GM12878 (cell line): ENCODE data around the gene AIP. TPM values are rescaled to one million over a fixed set of nuclear protein-coding genes. Genes with fewer than 3 reads are reported as not detected.

Experiments
- ATAC-seq: fragments of 200-7000 bp; cut with Tn5 transposase; 3 replicates; pipeline ENCODE4 v1.9.1; 2020; ENCODE audit warnings: mild to moderate bottlenecking, moderate library complexity
- BruUV-seq: library from RNA; stranded (reverse); fragments of 400-500 nt; replicated peaks from 2 replicates; lab custom pipeline; 2021; lab: Mats Ljungman, UMichigan
- CTCF ChIA-PET: fragments of 300-600 bp; sonication (Branson Sonifier 250); formaldehyde crosslinking; extraction: SDS; loops from one replicate; lab custom pipeline; 2021; ENCODE audit warnings: inconsistent platforms; lab: Yijun Ruan, JAX
- POLR2A ChIA-PET: fragments of 350-600 bp; formaldehyde crosslinking; extraction: SDS; loops from one replicate; lab custom pipeline; 2021; ENCODE audit warnings: inconsistent platforms; lab: Charles Lee
- RAD21 ChIA-PET: fragments of 300-600 bp; sonication (Branson Sonifier 250); formaldehyde crosslinking; loops from one replicate; lab custom pipeline; 2023; ENCODE audit warnings: antibody characterized with exemption; ENCODE audit not compliant: unreplicated experiment; lab: Charles Lee
- SMC1A ChIA-PET: fragments of 300-600 bp; sonication (Branson Sonifier 250); formaldehyde crosslinking; loops from one replicate; lab custom pipeline; 2023; ENCODE audit not compliant: unreplicated experiment, uncharacterized antibody; lab: Charles Lee
- DNase-seq: peaks from one replicate; pipeline ENCODE4 v3.0.0-alpha.2; 2011; ENCODE audit warnings: low read depth, low spot score
- FAIRE-seq: peaks from 3 replicates; lab custom pipeline; 2011; peaks lifted over from hg19 to GRCh38; lab: Jason Lieb, UNC
- H2AFZ ChIP-seq: 2 replicates; pipeline ENCODE4 v1.6.0; 2011; ENCODE audit warnings: low read depth, low read length, control low read depth; ENCODE audit not compliant: control insufficient read depth
- H3K27ac ChIP-seq: 2 replicates; pipeline ENCODE4 v1.5.1; 2011; ENCODE audit warnings: control low read depth; ENCODE audit not compliant: control insufficient read depth, insufficient read depth
- H3K27me3 ChIP-seq, 2 experiments: replicated peaks in 1 of 2; 2 replicates each; pipeline versions ENCODE4 v1.6.0 to v1.6.1; 2011; ENCODE audit warnings: low read length in 1 of 2; ENCODE audit not compliant: control insufficient read depth in 2 of 2, insufficient read depth in 2 of 2
- H3K36me3 ChIP-seq, 2 experiments: 2 replicates each; pipeline ENCODE4 v1.5.1; 2011; ENCODE audit warnings: low read length in 1 of 2; ENCODE audit not compliant: control insufficient read depth in 2 of 2, insufficient read depth in 2 of 2
- H3K4me1 ChIP-seq: 2 replicates; pipeline ENCODE4 v1.6.1; 2011; ENCODE audit warnings: mild to moderate bottlenecking, low read length, moderate library complexity, mixed read lengths; ENCODE audit not compliant: control insufficient read depth, insufficient read depth
- H3K4me2 ChIP-seq: 2 replicates; pipeline ENCODE4 v1.6.0; 2011; ENCODE audit warnings: control low read depth; ENCODE audit not compliant: control insufficient read depth, insufficient read depth
- H3K4me3 ChIP-seq: fragments of 200-600 bp; sonication (generic); 2 replicates; pipeline ENCODE4 v1.5.1; 2016
- H3K79me2 ChIP-seq: 2 replicates; pipeline ENCODE4 v1.6.0; 2011; ENCODE audit warnings: low read length; ENCODE audit not compliant: control insufficient read depth, insufficient read depth
- H3K9ac ChIP-seq: 2 replicates; pipeline ENCODE4 v1.8.0; 2011; ENCODE audit warnings: low read length, control low read depth, mixed read lengths; ENCODE audit not compliant: control insufficient read depth, insufficient read depth
- H3K9me3 ChIP-seq: replicated peaks from 3 replicates; pipeline ENCODE4 v1.5.1; 2011; ENCODE audit warnings: mild to moderate bottlenecking, low read length; ENCODE audit not compliant: control insufficient read depth, insufficient read depth
- H4K20me1 ChIP-seq: 2 replicates; pipeline ENCODE4 v1.6.0; 2011; ENCODE audit not compliant: control insufficient read depth, insufficient read depth
- BMI1 ChIP-seq: fragments of 450-650 bp; IDR thresholded peaks from 2 replicates; pipeline ENCODE4 v1.6.1; 2016; ENCODE audit warnings: mild to moderate bottlenecking, moderate library complexity, borderline replicate concordance
- BRCA1 ChIP-seq: IDR thresholded peaks from 2 replicates; pipeline ENCODE4 v1.6.1; 2011; ENCODE audit warnings: low read depth, low read length, improper control_type of control experiment
- CHD2 ChIP-seq: IDR thresholded peaks from 2 replicates; pipeline ENCODE4 v1.6.1; 2011; ENCODE audit warnings: low read depth, low read length, improper control_type of control experiment, borderline replicate concordance
- DPF2 ChIP-seq: fragments of 450-650 bp; IDR thresholded peaks from 2 replicates; pipeline ENCODE4 v1.6.1; 2017; ENCODE audit warnings: mild to moderate bottlenecking
- FOXK2 ChIP-seq: fragments of 450-650 bp; IDR thresholded peaks from 2 replicates; pipeline ENCODE4 v1.6.1; 2017; ENCODE audit warnings: mild to moderate bottlenecking, moderate library complexity
- GATAD2B ChIP-seq: fragments of 450-650 bp; conservative IDR thresholded peaks from 2 replicates; pipeline ENCODE4 v1.6.1; 2017; ENCODE audit warnings: low read depth, mild to moderate bottlenecking, moderate library complexity
- JUNB ChIP-seq: IDR thresholded peaks from 2 replicates; pipeline ENCODE4 v1.6.1; 2016; ENCODE audit warnings: antibody characterized with exemption, mild to moderate bottlenecking
- JUND ChIP-seq: IDR thresholded peaks from 2 replicates; pipeline ENCODE4 v1.6.1; 2012; ENCODE audit warnings: low read depth, mild to moderate bottlenecking, low read length, improper control_type of control experiment, moderate library complexity
- MTA2 ChIP-seq: fragments of 450-650 bp; IDR thresholded peaks from 2 replicates; pipeline ENCODE4 v1.6.1; 2016; ENCODE audit warnings: low read depth, mild to moderate bottlenecking, moderate library complexity
- MTA3 ChIP-seq: IDR thresholded peaks from 2 replicates; pipeline ENCODE4 v1.6.1; 2012; ENCODE audit warnings: low read length, inconsistent platforms, borderline replicate concordance
- NBN ChIP-seq: fragments of 450-650 bp; IDR thresholded peaks from 2 replicates; pipeline ENCODE4 v1.6.1; 2016
- PAX5 ChIP-seq: IDR thresholded peaks from 2 replicates; pipeline ENCODE4 v1.6.1; 2011; ENCODE audit warnings: low read depth, low read length, borderline replicate concordance
- RBBP5 ChIP-seq: fragments of 200-600 bp; sonication (generic); conservative IDR thresholded peaks from 2 replicates; pipeline ENCODE4 v1.6.1; 2016
- RELA ChIP-seq: fragments of 450-650 bp; IDR thresholded peaks from 2 replicates; pipeline ENCODE4 v1.8.0; 2014; ENCODE audit warnings: borderline replicate concordance; ENCODE audit not compliant: partially characterized antibody
- SIX5 ChIP-seq: IDR thresholded peaks from 2 replicates; pipeline ENCODE4 v1.6.1; 2011; ENCODE audit warnings: mild to moderate bottlenecking, low read depth, low read length, moderate library complexity; ENCODE audit not compliant: severe bottlenecking
- SPI1 ChIP-seq: IDR thresholded peaks from 2 replicates; pipeline ENCODE4 v1.6.1; 2011; ENCODE audit warnings: low read depth, mild to moderate bottlenecking, low read length, moderate library complexity, borderline replicate concordance; ENCODE audit not compliant: insufficient read depth
- STAT1 ChIP-seq: fragments of 450-650 bp; conservative IDR thresholded peaks from 2 replicates; pipeline ENCODE4 v1.6.1; 2014; ENCODE audit warnings: antibody characterized with exemption, mild to moderate bottlenecking
- TCF12 ChIP-seq: IDR thresholded peaks from 2 replicates; pipeline ENCODE4 v1.6.1; 2011; ENCODE audit warnings: low read depth, mild to moderate bottlenecking, low read length
- ZNF24 ChIP-seq: fragments of 450-650 bp; IDR thresholded peaks from 2 replicates; pipeline ENCODE4 v1.6.1; 2017; ENCODE audit warnings: antibody characterized with exemption, mild to moderate bottlenecking
- ZNF384 ChIP-seq: IDR thresholded peaks from 2 replicates; pipeline ENCODE4 v1.6.1; 2012; ENCODE audit warnings: low read depth, mild to moderate bottlenecking, low read length, improper control_type of control experiment, borderline replicate concordance
- ZNF622 ChIP-seq: fragments of 450-650 bp; IDR thresholded peaks from 2 replicates; pipeline ENCODE4 v1.6.1; 2017; ENCODE audit warnings: mild to moderate bottlenecking, inconsistent platforms
- WGBS: methylation state at CpG from one replicate; pipeline ENCODE4 v1.1.6; 2016; ENCODE audit warnings: low lambda C conversion rate; ENCODE audit not compliant: insufficient replicate concordance, insufficient coverage; ENCODE audit errors: missing lambda C conversion rate; 5-methylcytosine and 5-hydroxymethylcytosine counted together
- in situ Hi-C: fragments of 300-500 bp; cut with MboI; formaldehyde crosslinking; loops from 9 replicates; pipeline ENCODE4 v1.14.3; 2018; ENCODE audit warnings: mixed read lengths
- intact Hi-C: fragments of 100-400 bp; cut with micrococcal nuclease; formaldehyde crosslinking; loops from one replicate; pipeline ENCODE4 v1.14.2; 2022; ENCODE audit not compliant: unreplicated experiment
- polyA plus RNA-seq, 11 experiments: library from polyadenylated mRNA; depleted of rRNA in 4 of 11; unstranded in 6 of 11; stranded (reverse) in 5 of 11; fragments of >200 nt; fragmentation: Nextera tagmentation in 4 of 11; fragmentation: Illumina TruSeq in 1 of 11; extraction: Ambion mirVana in 4 of 11; extraction: Trizol in 1 of 11; gene quantifications; 1 replicate in 1 of 11; 2 replicates in 10 of 11; pipeline versions ENCODE4 v1.2.1 to v1.2.3, GENCODE V29; 2011 to 2016; ENCODE audit warnings: inconsistent platforms in 2 of 11, missing spikeins in 2 of 11, low read depth in 1 of 11
- total RNA-seq, 4 experiments: library from RNA; depleted of rRNA in 3 of 4; stranded (reverse); fragments of >200 nt in 3 of 4; fragmentation: Illumina TruSeq in 1 of 4; extraction: Trizol in 1 of 4; gene quantifications; 2 replicates each; pipeline versions ENCODE4 v1.2.1 to v1.2.3, GENCODE V29; 2013 to 2021
- TF ChIP-seq, protein P1 (sequence below): fragments of 450-650 bp; formaldehyde crosslinking; IDR thresholded peaks from 2 replicates; pipeline ENCODE4 v1.4.0; 2020; ENCODE audit warnings: mild to moderate bottlenecking, moderate library complexity
- TF ChIP-seq, protein P2 (sequence below): IDR thresholded peaks from 2 replicates; pipeline ENCODE4 v1.6.1; 2012; ENCODE audit warnings: low read length, inconsistent platforms

The AIP gene
- total and polyA plus RNA-seq, 10 of the 15 experiments (the other 5 are each of a cell fraction or from before 2014, with no cell fraction given), result 12.6 to 164 (median 104) TPM

DNA sequence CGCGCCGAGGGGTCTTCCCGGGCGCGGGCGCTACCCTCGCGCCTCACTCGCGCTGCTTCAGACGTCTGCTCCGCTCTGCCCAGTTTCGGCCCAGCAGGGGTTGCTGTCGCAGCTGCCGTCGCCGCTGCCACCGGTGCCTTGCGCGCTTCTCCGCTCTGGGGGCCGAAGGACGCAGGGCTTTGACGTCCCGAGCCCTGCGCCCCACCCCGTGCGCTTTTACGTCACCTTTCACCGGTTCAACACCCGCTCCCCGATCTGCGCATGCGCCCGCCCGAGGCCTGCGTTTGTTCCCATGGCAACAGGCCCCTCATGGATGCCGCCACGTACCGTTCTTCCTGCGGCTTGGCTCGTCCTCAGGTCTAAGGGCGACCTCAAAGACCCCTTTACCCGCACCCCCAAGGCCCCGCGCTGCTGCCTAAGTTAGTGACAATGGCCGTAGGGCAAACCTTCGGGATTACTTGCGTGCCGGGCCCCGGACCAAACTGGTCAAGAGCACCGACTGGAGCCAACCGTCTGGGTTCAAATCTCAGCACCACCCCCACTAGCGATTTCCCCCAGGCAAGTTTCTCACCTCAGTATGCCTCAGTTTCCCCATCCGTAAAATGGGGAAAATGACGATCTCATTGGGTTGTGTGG is 25.8 kb downstream of the AIP start:
- RAD21 ChIA-PET, result interaction anchor here (1.2 kb wide), 3 partner anchors 105 to 150 kb away, joined by 4 to 5 read pairs (median 4); partner anchors contain the start of genes RAD9A and TBC1D10C
- FAIRE-seq (no peak), DNase-seq (peak; percentile 78), ATAC-seq (peak; percentile 45)
- peaks cover 32% of the 10 kb centered on the region for H3K79me2 ChIP-seq
- H3K36me3 ChIP-seq, result no peaks in the 10 kb centered on the region
- H4K20me1 ChIP-seq, result no peaks in the 10 kb centered on the region
- intact Hi-C loops, result loop anchor here (5.0 kb wide), 2 partner anchors 49 to 69 kb away; no protein-coding TSS in a partner anchor
- SMC1A ChIA-PET, result no interaction called here
- in situ Hi-C loops, result no loop called here
- peak overlapping the region; percentile 99 for H2AFZ ChIP-seq
- peak overlapping the region; percentile 70 for H3K4me3 ChIP-seq
- no peaks in the 10 kb centered on the region; a peak in 1 of 4 replicates for H3K27me3 ChIP-seq
- no TSS peak for BruUV-seq
- CTCF ChIA-PET, result interaction anchor here (1.0 to 1.5 kb wide), 3 partner anchors 71 to 117 kb away, joined by 3 to 7 read pairs (median 3); partner anchors contain the start of genes PPP1CA, PTPRCAP and RAD9A
- peak overlapping the region; percentile 78 for H3K4me2 ChIP-seq
- H3K9ac ChIP-seq, result peak overlapping the region; percentile 79
- POLR2A ChIA-PET, result no interaction called here
- no peaks in the 10 kb centered on the region for H3K9me3 ChIP-seq
- peaks cover 27% of the 10 kb centered on the region for H3K4me1 ChIP-seq
- 1% methylated on average over 56 of the region's 57 CpGs for WGBS
- peak overlapping the region; percentile 94 for H3K27ac ChIP-seq
- TF ChIP-seq TCF12 (no peak), GATAD2B (peak; percentile 72; the same call in 1 of the 2 replicates), ZNF622 (no peak), MTA3 (no peak), PAX5 (no peak), MTA2 (no peak), ZNF24 (no peak), STAT1 (no peak), ZNF384 (no peak), SPI1 (no peak), NBN (peak; percentile 81), SIX5 (peak; percentile 11), DPF2 (no peak), FOXK2 (no peak), JUNB (no peak), RELA (peak; percentile 6), BRCA1 (no peak), RBBP5 (no peak), BMI1 (peak; percentile 99), CHD2 (no peak), JUND (no peak)
- TF ChIP-seq, protein P1, sequence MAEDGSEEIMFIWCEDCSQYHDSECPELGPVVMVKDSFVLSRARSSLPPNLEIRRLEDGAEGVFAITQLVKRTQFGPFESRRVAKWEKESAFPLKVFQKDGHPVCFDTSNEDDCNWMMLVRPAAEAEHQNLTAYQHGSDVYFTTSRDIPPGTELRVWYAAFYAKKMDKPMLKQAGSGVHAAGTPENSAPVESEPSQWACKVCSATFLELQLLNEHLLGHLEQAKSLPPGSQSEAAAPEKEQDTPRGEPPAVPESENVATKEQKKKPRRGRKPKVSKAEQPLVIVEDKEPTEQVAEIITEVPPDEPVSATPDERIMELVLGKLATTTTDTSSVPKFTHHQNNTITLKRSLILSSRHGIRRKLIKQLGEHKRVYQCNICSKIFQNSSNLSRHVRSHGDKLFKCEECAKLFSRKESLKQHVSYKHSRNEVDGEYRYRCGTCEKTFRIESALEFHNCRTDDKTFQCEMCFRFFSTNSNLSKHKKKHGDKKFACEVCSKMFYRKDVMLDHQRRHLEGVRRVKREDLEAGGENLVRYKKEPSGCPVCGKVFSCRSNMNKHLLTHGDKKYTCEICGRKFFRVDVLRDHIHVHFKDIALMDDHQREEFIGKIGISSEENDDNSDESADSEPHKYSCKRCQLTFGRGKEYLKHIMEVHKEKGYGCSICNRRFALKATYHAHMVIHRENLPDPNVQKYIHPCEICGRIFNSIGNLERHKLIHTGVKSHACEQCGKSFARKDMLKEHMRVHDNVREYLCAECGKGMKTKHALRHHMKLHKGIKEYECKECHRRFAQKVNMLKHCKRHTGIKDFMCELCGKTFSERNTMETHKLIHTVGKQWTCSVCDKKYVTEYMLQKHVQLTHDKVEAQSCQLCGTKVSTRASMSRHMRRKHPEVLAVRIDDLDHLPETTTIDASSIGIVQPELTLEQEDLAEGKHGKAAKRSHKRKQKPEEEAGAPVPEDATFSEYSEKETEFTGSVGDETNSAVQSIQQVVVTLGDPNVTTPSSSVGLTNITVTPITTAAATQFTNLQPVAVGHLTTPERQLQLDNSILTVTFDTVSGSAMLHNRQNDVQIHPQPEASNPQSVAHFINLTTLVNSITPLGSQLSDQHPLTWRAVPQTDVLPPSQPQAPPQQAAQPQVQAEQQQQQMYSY (CRISPR knock-in tag), result no peak
- TF ChIP-seq, protein P2, sequence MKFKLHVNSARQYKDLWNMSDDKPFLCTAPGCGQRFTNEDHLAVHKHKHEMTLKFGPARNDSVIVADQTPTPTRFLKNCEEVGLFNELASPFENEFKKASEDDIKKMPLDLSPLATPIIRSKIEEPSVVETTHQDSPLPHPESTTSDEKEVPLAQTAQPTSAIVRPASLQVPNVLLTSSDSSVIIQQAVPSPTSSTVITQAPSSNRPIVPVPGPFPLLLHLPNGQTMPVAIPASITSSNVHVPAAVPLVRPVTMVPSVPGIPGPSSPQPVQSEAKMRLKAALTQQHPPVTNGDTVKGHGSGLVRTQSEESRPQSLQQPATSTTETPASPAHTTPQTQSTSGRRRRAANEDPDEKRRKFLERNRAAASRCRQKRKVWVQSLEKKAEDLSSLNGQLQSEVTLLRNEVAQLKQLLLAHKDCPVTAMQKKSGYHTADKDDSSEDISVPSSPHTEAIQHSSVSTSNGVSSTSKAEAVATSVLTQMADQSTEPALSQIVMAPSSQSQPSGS, result no peak
